Natural killer cell (primary cell): ENCODE results near the gene EXOC3L1. TPM values are rescaled to one million over a fixed set of nuclear protein-coding genes. Genes with fewer than 3 reads are reported as not detected.

Experiments used
- ATAC-seq, 3 donors: fragments of 150-1000 bp in 2 of 3; fragments of 200-7000 bp in 1 of 3; cut with Tn5 transposase; 1 replicate in 1 of 3; 2 replicates in 2 of 3; pipeline ENCODE4 v1.10.0; 2021; ENCODE audit warnings: mild to moderate bottlenecking in 2 of 3, moderate library complexity in 2 of 3
- DNase-seq, 2 donors: peaks; one replicate each; pipeline versions ENCODE4 v3.0.0 to v3.0.0-alpha.2; 2013 to 2021; ENCODE audit warnings: mixed read lengths in 1 of 2
- H3K27ac ChIP-seq: one replicate; pipeline ENCODE4 v1.5.1; 2013; ENCODE audit warnings: mild to moderate bottlenecking, low read length
- H3K27me3 ChIP-seq: one replicate; pipeline ENCODE4 v1.6.1; 2013; ENCODE audit warnings: low read length; ENCODE audit not compliant: control insufficient read depth, insufficient read depth
- H3K36me3 ChIP-seq: one replicate; pipeline ENCODE4 v1.6.1; 2013; ENCODE audit warnings: low read length; ENCODE audit not compliant: control insufficient read depth, insufficient read depth
- H3K4me1 ChIP-seq: one replicate; pipeline ENCODE4 v1.6.1; 2013; ENCODE audit warnings: low read length; ENCODE audit not compliant: control insufficient read depth, insufficient read depth
- H3K4me3 ChIP-seq: one replicate; pipeline ENCODE4 v1.5.1; 2013; ENCODE audit warnings: low read length
- H3K9me3 ChIP-seq: one replicate; pipeline ENCODE4 v1.6.1; 2013; ENCODE audit warnings: low read length; ENCODE audit not compliant: control insufficient read depth, insufficient read depth
- H3K27ac Mint-ChIP-seq, 2 donors: one replicate each; pipeline ENCODE4 v1.8.0; 2022; ENCODE audit warnings: mild to moderate bottlenecking in 2 of 2, mixed read lengths in 2 of 2, moderate library complexity in 1 of 2
- H3K27me3 Mint-ChIP-seq, 2 donors: one replicate each; pipeline ENCODE4 v1.8.0; 2022; ENCODE audit warnings: low read depth in 2 of 2, mixed read lengths in 2 of 2
- H3K36me3 Mint-ChIP-seq: one replicate; pipeline ENCODE4 v1.8.0; 2022; ENCODE audit warnings: mixed read lengths
- H3K4me1 Mint-ChIP-seq, 2 donors: one replicate each; pipeline ENCODE4 v1.8.0; 2022; ENCODE audit warnings: mixed read lengths in 2 of 2
- H3K4me3 Mint-ChIP-seq: one replicate; pipeline ENCODE4 v1.8.0; 2022; ENCODE audit warnings: mild to moderate bottlenecking, moderate library complexity, mixed read lengths
- H3K9me3 Mint-ChIP-seq, 2 donors: one replicate each; pipeline ENCODE4 v1.8.0; 2022; ENCODE audit warnings: mixed read lengths in 2 of 2
- WGBS: methylation state at CpG from one replicate; pipeline ENCODE4 v1.1.7; 2013; ENCODE audit warnings: missing lambda C conversion rate; ENCODE audit not compliant: insufficient coverage; 5-methylcytosine and 5-hydroxymethylcytosine counted together
- intact Hi-C: fragments of 100-400 bp; cut with micrococcal nuclease; formaldehyde crosslinking; loops from one replicate; pipeline ENCODE4 v1.14.2; 2022
- total RNA-seq, 4 donors: library from RNA; stranded (reverse); fragments of 120-200 nt in 1 of 4; gene quantifications; one replicate each; pipeline versions ENCODE4 v1.2.3 to v1.2.4, GENCODE V29; 2013 to 2022
- TF ChIP-seq, protein P1 (sequence below): fragments of 200-600 bp; IDR thresholded peaks from one replicate; pipeline ENCODE4 v1.8.0; 2022; ENCODE audit warnings: antibody characterized with exemption

Gene EXOC3L1
- total RNA-seq, 3 donors from 2014 or later (not counting 1 experiment from before 2014, with no cell fraction given) = not detected

DNA sequence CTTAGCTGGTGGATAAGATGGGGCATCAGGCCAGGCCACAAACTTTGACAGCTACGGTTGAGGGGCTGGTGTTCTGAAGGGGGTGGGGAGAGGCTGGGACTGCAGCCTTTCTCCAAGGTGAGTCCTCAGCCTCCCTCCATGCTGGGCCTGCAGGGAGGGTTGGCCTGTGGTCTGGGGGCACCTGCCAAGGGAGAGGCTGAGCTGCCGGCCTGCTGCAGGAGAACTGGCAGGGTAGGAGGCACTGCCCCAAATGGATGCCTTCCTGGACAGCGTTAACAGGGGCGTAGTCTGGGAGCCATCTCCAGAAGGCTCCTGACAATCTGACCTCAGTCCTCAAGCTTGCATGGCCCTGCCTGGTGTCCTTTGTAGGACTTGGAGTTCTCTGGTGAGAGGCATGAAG, 14.1 kb upstream of the EXOC3L1 start:
- H3K9me3 ChIP-seq = no peaks in the 10 kb centered on the region
- H3K4me3 Mint-ChIP-seq = no peak overlapping the region
- no peaks in the 10 kb centered on the region for H3K4me1 ChIP-seq
- no peaks in the 10 kb centered on the region for H3K27me3 ChIP-seq
- no peak overlapping the region for H3K27ac Mint-ChIP-seq
- no peaks in the 10 kb centered on the region for H3K27me3 Mint-ChIP-seq
- H3K36me3 Mint-ChIP-seq = no peaks in the 10 kb centered on the region
- peaks cover 28% of the 10 kb centered on the region for H3K36me3 ChIP-seq
- DNase-seq (no peak), ATAC-seq (no peak)
- TF ChIP-seq, protein P1, sequence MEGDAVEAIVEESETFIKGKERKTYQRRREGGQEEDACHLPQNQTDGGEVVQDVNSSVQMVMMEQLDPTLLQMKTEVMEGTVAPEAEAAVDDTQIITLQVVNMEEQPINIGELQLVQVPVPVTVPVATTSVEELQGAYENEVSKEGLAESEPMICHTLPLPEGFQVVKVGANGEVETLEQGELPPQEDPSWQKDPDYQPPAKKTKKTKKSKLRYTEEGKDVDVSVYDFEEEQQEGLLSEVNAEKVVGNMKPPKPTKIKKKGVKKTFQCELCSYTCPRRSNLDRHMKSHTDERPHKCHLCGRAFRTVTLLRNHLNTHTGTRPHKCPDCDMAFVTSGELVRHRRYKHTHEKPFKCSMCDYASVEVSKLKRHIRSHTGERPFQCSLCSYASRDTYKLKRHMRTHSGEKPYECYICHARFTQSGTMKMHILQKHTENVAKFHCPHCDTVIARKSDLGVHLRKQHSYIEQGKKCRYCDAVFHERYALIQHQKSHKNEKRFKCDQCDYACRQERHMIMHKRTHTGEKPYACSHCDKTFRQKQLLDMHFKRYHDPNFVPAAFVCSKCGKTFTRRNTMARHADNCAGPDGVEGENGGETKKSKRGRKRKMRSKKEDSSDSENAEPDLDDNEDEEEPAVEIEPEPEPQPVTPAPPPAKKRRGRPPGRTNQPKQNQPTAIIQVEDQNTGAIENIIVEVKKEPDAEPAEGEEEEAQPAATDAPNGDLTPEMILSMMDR = no peak
- WGBS = 75% methylated on average over 4 of the region's 4 CpGs
- H3K4me1 Mint-ChIP-seq = peaks cover 4 to 9% of the 10 kb centered on the region in 2 donors
- intact Hi-C loops = no loop called here
- no peak overlapping the region for H3K27ac ChIP-seq
- no peaks in the 10 kb centered on the region for H3K9me3 Mint-ChIP-seq
- H3K4me3 ChIP-seq = no peak overlapping the region

DNA sequence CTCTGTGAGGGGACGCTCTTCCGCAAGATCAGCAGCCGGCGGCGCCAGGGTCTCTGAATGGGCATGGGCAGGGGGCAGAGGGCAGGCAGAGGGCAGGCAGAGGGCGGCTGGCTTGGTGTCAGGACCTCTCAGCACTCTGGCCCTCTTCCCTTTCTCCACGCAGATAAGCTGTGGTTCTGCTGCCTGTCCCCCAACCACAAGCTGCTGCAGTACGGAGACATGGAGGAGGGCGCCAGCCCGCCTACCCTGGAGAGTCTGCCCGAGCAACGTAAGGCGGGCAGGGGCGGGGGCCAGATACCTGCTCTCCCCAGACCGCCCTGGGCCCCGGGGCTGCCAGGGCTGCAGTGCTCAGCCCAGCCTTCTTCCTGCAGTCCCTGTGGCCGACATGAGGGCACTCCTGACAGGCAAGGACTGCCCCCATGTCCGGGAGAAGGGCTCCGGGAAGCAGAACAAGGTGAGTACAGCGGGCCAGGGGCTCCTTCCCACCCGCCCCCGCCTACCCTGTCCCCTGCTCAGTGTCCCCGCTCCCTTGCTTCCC, 13.1 kb upstream of the EXOC3L1 start:
- intact Hi-C loops = no loop called here
- Mint-ChIP-seq H3K9me3 (no peaks in the 10 kb centered on the region), H3K36me3 (no peaks in the 10 kb centered on the region), H3K27me3 (no peaks in the 10 kb centered on the region), H3K27ac (no peak overlapping the region), H3K4me1 (peaks cover 4 to 9% of the 10 kb centered on the region in 2 donors), H3K4me3 (no peak overlapping the region)
- Histone ChIP-seq H3K4me1 (no peaks in the 10 kb centered on the region), H3K27ac (no peak overlapping the region), H3K27me3 (no peaks in the 10 kb centered on the region), H3K36me3 (peaks cover 33% of the 10 kb centered on the region), H3K4me3 (no peak overlapping the region), H3K9me3 (no peaks in the 10 kb centered on the region)
- ATAC-seq (no peak), DNase-seq (no peak)
- WGBS = 96% methylated on average over 23 of the region's 23 CpGs
- TF ChIP-seq, protein P1 = no peak

DNA sequence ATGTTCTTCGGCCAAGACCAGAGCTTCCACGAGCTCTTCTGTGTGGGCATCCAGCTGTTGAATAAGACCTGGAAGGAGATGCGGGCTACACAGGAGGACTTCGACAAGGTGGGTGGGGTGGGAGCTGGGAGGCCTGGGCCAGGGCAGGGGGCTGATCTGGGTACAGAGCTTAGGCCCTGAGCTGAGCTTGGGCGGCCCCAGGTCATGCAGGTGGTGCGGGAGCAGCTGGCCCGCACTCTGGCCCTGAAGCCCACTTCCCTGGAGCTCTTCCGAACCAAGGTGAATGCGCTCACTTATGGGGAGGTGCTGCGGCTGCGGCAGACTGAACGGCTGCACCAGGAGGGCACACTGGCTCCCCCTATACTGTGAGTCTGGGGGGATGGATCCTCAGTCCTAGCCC, 12.5 kb upstream of the EXOC3L1 start:
- WGBS = 99% methylated on average over 12 of the region's 12 CpGs

More for the DNA sequence above, 12.5 kb upstream of the EXOC3L1 start:
- no peaks in the 10 kb centered on the region for H3K9me3 ChIP-seq
- H3K27me3 ChIP-seq = no peaks in the 10 kb centered on the region
- H3K27ac ChIP-seq = no peak overlapping the region
- Mint-ChIP-seq H3K9me3 (no peaks in the 10 kb centered on the region), H3K4me3 (no peak overlapping the region), H3K4me1 (peaks cover 4 to 9% of the 10 kb centered on the region in 2 donors), H3K27ac (no peak overlapping the region), H3K27me3 (no peaks in the 10 kb centered on the region), H3K36me3 (no peaks in the 10 kb centered on the region)
- DNase-seq = no peak
- H3K4me1 ChIP-seq = no peaks in the 10 kb centered on the region
- H3K36me3 ChIP-seq = peaks cover 37% of the 10 kb centered on the region
- ATAC-seq = no peak
- no peak overlapping the region for H3K4me3 ChIP-seq
- TF ChIP-seq, protein P1 = no peak
- intact Hi-C loops = no loop called here
